HFFc6 (cell line): Measurements from ENCODE around the gene OR10H4. TPM values are rescaled to one million over a fixed set of nuclear protein-coding genes. Genes with fewer than 3 reads are reported as not detected.

Source experiments
- DNase-seq: peaks from one replicate; pipeline ENCODE4 v3.0.0-alpha.2; 2018
- H3K27ac Mint-ChIP-seq: 2 replicates; pipeline ENCODE4 v1.8.0; 2020; ENCODE audit warnings: mild to moderate bottlenecking, mixed read lengths
- H3K27me3 Mint-ChIP-seq: 2 replicates; pipeline ENCODE4 v1.8.0; 2021; ENCODE audit warnings: mild to moderate bottlenecking, moderate library complexity, mixed read lengths; ENCODE audit not compliant: insufficient read depth
- H3K36me3 Mint-ChIP-seq: 2 replicates; pipeline ENCODE4 v1.8.0; 2021; ENCODE audit warnings: low read depth, mixed read lengths
- H3K4me1 Mint-ChIP-seq: 2 replicates; pipeline ENCODE4 v1.8.0; 2020; ENCODE audit warnings: low read depth, mixed read lengths
- H3K4me3 Mint-ChIP-seq: 2 replicates; pipeline ENCODE4 v1.8.0; 2020; ENCODE audit warnings: mild to moderate bottlenecking, moderate library complexity, mixed read lengths
- H3K9me3 Mint-ChIP-seq: 2 replicates; pipeline ENCODE4 v1.8.0; 2020; ENCODE audit warnings: mild to moderate bottlenecking, mixed read lengths
- total RNA-seq, 6 experiments: library from RNA; stranded (reverse); fragmentation: NEBNext Ultra II Directional; extraction: Animal tissue kit (Norgen Biotek cat#: 25700); gene quantifications; 2 replicates in 1 of 6; 3 replicates in 5 of 6; pipeline ENCODE4 v1.2.3, GENCODE V29; 2021
- TF ChIP-seq, protein P1 (sequence below): fragments of 200-600 bp; sonication (generic); IDR thresholded peaks from 2 replicates; pipeline ENCODE4 v1.5.0; 2021; ENCODE audit warnings: antibody characterized with exemption, mild to moderate bottlenecking

OR10H4 gene
- total RNA-seq, 6 experiments from 2014 or later, result not detected

DNA sequence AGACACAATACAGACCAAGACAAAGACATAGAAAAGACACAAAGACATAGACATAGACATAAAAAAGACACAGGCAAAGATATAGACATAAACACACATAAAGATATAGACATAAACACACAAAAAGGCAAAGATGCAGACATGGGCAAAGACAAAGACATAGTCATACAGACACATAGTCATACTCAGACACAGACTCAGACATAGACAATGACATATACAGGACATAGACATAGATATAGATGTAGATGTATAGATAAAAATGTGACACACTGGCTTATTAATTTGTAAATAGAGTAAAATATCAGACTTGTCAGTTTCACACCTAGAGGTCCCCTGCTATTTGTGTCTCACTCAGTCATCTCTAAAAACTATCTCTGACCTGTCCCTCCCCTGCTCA, 42.8 kb downstream of the OR10H4 start:
- no peaks in the 10 kb centered on the region; the same call in 1 of the 2 replicates for H3K27me3 Mint-ChIP-seq
- no peak overlapping the region for H3K27ac Mint-ChIP-seq
- DNase-seq, result no peak
- H3K4me3 Mint-ChIP-seq, result no peak overlapping the region
- H3K9me3 Mint-ChIP-seq, result peaks cover 7% of the 10 kb centered on the region
- TF ChIP-seq, protein P1, sequence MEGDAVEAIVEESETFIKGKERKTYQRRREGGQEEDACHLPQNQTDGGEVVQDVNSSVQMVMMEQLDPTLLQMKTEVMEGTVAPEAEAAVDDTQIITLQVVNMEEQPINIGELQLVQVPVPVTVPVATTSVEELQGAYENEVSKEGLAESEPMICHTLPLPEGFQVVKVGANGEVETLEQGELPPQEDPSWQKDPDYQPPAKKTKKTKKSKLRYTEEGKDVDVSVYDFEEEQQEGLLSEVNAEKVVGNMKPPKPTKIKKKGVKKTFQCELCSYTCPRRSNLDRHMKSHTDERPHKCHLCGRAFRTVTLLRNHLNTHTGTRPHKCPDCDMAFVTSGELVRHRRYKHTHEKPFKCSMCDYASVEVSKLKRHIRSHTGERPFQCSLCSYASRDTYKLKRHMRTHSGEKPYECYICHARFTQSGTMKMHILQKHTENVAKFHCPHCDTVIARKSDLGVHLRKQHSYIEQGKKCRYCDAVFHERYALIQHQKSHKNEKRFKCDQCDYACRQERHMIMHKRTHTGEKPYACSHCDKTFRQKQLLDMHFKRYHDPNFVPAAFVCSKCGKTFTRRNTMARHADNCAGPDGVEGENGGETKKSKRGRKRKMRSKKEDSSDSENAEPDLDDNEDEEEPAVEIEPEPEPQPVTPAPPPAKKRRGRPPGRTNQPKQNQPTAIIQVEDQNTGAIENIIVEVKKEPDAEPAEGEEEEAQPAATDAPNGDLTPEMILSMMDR, result no peak
- H3K4me1 Mint-ChIP-seq, result no peaks in the 10 kb centered on the region
- no peaks in the 10 kb centered on the region for H3K36me3 Mint-ChIP-seq

DNA sequence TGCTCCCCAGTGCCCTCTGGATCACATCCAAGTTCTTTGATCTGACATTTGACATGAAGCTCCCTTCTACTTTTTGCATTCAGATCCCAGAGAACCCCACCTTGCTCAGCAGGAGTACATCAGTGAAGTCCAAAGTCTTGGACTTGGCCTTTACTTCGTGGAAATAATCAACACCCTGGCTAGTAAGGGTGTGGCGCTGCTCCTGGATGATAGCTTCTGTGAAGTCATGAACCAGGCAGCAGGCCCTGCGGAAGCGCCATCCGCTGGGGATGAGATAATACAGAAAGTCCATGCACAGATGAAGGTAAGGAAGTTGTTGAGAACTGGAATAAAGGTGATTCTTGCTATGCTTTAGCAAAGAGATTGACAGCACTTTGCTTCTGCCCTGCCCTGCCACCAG, 43.2 kb downstream of the OR10H4 start:
- no peak for DNase-seq
- Mint-ChIP-seq H3K4me3 (no peak overlapping the region), H3K27me3 (no peaks in the 10 kb centered on the region; the same call in 1 of the 2 replicates), H3K9me3 (peaks cover 7% of the 10 kb centered on the region), H3K36me3 (no peaks in the 10 kb centered on the region), H3K4me1 (no peaks in the 10 kb centered on the region), H3K27ac (no peak overlapping the region)
- TF ChIP-seq, protein P1, result no peak

DNA sequence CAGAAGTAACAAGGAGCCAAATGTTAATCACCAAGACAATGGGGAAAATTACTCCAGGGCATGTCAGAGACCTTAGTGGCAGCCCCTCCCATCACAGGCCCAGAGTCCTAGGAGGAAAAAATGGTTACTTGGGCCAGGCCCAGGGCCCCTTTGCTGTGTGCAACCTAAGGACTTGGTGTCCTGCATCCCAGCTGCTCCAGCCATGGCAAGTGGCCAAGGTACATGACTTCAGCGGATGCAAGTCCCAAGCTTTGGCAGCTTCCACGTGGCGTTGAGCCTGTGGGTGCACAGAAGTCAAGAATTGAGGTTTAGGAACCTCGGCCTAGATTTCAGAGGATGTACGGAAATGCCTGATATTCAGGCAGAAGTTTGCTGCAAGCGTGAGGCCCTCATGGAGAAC, 46.7 kb downstream of the OR10H4 start:
- no peak for DNase-seq
- peaks cover 7% of the 10 kb centered on the region for H3K9me3 Mint-ChIP-seq

DNA sequence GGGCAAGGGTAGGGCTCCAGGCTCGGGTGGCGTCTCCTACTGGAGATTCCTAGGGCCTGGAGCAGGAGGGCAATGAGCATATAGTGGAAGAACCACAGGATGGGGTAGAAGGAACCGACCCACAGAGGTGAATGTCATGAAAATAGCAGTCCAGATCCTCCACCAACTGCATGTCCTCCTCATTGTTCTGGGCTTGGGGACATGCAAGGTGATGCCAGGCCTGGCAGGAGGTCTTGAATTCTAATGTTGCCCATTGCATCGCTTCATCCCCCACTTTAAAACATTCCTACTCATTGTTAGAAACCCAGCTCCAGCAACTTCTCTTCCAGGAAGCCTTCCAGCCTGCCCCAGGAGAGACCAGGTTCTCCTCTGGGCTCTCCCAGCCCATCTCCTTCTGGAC, 49.4 kb downstream of the OR10H4 start:
- DNase-seq, result no peak

More for the DNA sequence above, 46.7 kb downstream of the OR10H4 start:
- no peaks in the 10 kb centered on the region; the same call in 1 of the 2 replicates for H3K27me3 Mint-ChIP-seq
- TF ChIP-seq, protein P1, result no peak
- no peak overlapping the region for H3K27ac Mint-ChIP-seq
- H3K4me1 Mint-ChIP-seq, result no peaks in the 10 kb centered on the region
- H3K36me3 Mint-ChIP-seq, result no peaks in the 10 kb centered on the region
- H3K4me3 Mint-ChIP-seq, result no peak overlapping the region

More for the DNA sequence above, 49.4 kb downstream of the OR10H4 start:
- Mint-ChIP-seq H3K27me3 (peaks cover 4% of the 10 kb centered on the region), H3K4me3 (no peak overlapping the region), H3K4me1 (peaks cover 23% of the 10 kb centered on the region), H3K9me3 (peaks cover 7% of the 10 kb centered on the region), H3K36me3 (no peaks in the 10 kb centered on the region), H3K27ac (no peak overlapping the region)
- TF ChIP-seq, protein P1, result no peak

Other genes starting within 250 kb of the OR10H4 start
- not detected for gene OR10H2, start 221.0 kb upstream of the OR10H4 start, total RNA-seq
- not detected for gene OR10H3, start 211.0 kb upstream of the OR10H4 start, total RNA-seq
- gene OR10H5, start 161.3 kb upstream of the OR10H4 start, total RNA-seq, result not detected
- not detected for gene OR10H1, start 133.3 kb upstream of the OR10H4 start, total RNA-seq
- not detected for gene CYP4F2, start 50.9 kb upstream of the OR10H4 start, total RNA-seq
- gene CYP4F11, start 14.5 kb upstream of the OR10H4 start, total RNA-seq, result not detected
- 1,000 to 10,000 TPM in 4 of 6 experiments, 100 to 1,000 TPM in 2; 973 to 1,332 (median 1,247) TPM for gene TPM4, start 127.5 kb downstream of the OR10H4 start, total RNA-seq
- gene RAB8A, start 162.9 kb downstream of the OR10H4 start, total RNA-seq, result 100 to 1,000 TPM in 3 of 6 experiments, 10 to 100 TPM in 3; 93.5 to 103 (median 100) TPM
- gene HSH2D, start 194.7 kb downstream of the OR10H4 start, total RNA-seq, result not detected
- not detected for gene CIB3, start 224.5 kb downstream of the OR10H4 start, total RNA-seq
- gene FAM32A, start 236.4 kb downstream of the OR10H4 start, total RNA-seq, result 10 to 100 TPM; 77.0 to 81.3 (median 79.6) TPM
- gene AP1M1, start 248.9 kb downstream of the OR10H4 start, total RNA-seq, result 10 to 100 TPM; 83.1 to 97.6 (median 93.3) TPM